ENCODE data around the gene GUCA1A. TPM values are rescaled to one million over a fixed set of nuclear protein-coding genes. Genes with fewer than 3 reads are reported as not detected.
"Not testable (repeated sequence)": the region's sequence is repeated elsewhere in the genome, so short reads cannot be mapped to it uniquely, and the experiment has no call there.

GUCA1A gene
- total and polyA plus RNA-seq, 2 donors = 0.19 to 0.52 TPM

- WGBS = 98% methylated on average over 3 of the region's 3 CpGs
Observed at GRCh38 chr6:42203183-42203582, 30.0 kb downstream of the GUCA1A start.

GRCh38 chr6:42204768-42205282, 31.7 kb downstream of the GUCA1A start:
- H3K27me3 ChIP-seq (ENCODE audit: control insufficient read depth in 2 of 2, insufficient read depth in 1 of 2, low read length in 1 of 2) = no peaks in the 10 kb centered on the region
- H3K36me3 ChIP-seq (ENCODE audit: control insufficient read depth in 2 of 2, insufficient read depth in 2 of 2, low read length in 1 of 2) = peaks cover 18 to 36% of the 10 kb centered on the region in 2 donors
- WGBS = 98% methylated on average over 4 of the region's 4 CpGs
- H3K27ac ChIP-seq (ENCODE audit: low read depth in 1 of 2, low read length in 1 of 2) = no peak overlapping the region
- no peak for DNase-seq (ENCODE audit: low read depth in 6 of 9, low spot score in 9 of 9)
- H3K9me3 ChIP-seq (ENCODE audit: control insufficient read depth in 2 of 2, insufficient read depth in 1 of 2, low read length in 1 of 2) = no peaks in the 10 kb centered on the region
- no peaks in the 10 kb centered on the region for H3K4me1 ChIP-seq (ENCODE audit: control insufficient read depth in 2 of 2, insufficient read depth in 2 of 2, low read length in 2 of 2)
- H3K4me3 ChIP-seq (ENCODE audit: low read length in 2 of 2) = no peak overlapping the region

More at GRCh38 chr6:42203183-42203582, 30.0 kb downstream of the GUCA1A start:
- no peaks in the 10 kb centered on the region for H3K27me3 ChIP-seq (ENCODE audit: control insufficient read depth in 2 of 2, insufficient read depth in 1 of 2, low read length in 1 of 2)
- no peak overlapping the region for H3K27ac ChIP-seq (ENCODE audit: low read depth in 1 of 2, low read length in 1 of 2)
- H3K9me3 ChIP-seq (ENCODE audit: control insufficient read depth in 2 of 2, insufficient read depth in 1 of 2, low read length in 1 of 2) = no peaks in the 10 kb centered on the region
- H3K4me1 ChIP-seq (ENCODE audit: control insufficient read depth in 2 of 2, insufficient read depth in 2 of 2, low read length in 2 of 2) = no peaks in the 10 kb centered on the region
- no peak overlapping the region for H3K4me3 ChIP-seq (ENCODE audit: low read length in 2 of 2)
- DNase-seq (ENCODE audit: low read depth in 6 of 9, low spot score in 9 of 9) = no peak
- H3K36me3 ChIP-seq (ENCODE audit: control insufficient read depth in 2 of 2, insufficient read depth in 2 of 2, low read length in 1 of 2) = peaks cover 3 to 21% of the 10 kb centered on the region in 2 donors

- not testable (repeated sequence) for H3K27me3 ChIP-seq (ENCODE audit: control insufficient read depth in 2 of 2, insufficient read depth in 1 of 2, low read length in 1 of 2); DNase-seq (ENCODE audit: low read depth in 6 of 9, low spot score in 9 of 9); H3K4me1 ChIP-seq (ENCODE audit: control insufficient read depth in 2 of 2, insufficient read depth in 2 of 2, low read length in 2 of 2); H3K4me3 ChIP-seq (ENCODE audit: low read length in 2 of 2); H3K9me3 ChIP-seq (ENCODE audit: control insufficient read depth in 2 of 2, insufficient read depth in 1 of 2, low read length in 1 of 2); H3K27ac ChIP-seq (ENCODE audit: low read depth in 1 of 2, low read length in 1 of 2)
- 95% methylated on average over 2 of the region's 2 CpGs for WGBS
- peaks cover 35 to 57% of the 10 kb centered on the region in 2 donors for H3K36me3 ChIP-seq (ENCODE audit: control insufficient read depth in 2 of 2, insufficient read depth in 2 of 2, low read length in 1 of 2)
Observed at GRCh38 chr6:42207559-42207958, 34.4 kb downstream of the GUCA1A start.

- Histone ChIP-seq H3K27me3 (ENCODE audit: control insufficient read depth in 2 of 2, insufficient read depth in 1 of 2, low read length in 1 of 2) (no peaks in the 10 kb centered on the region), H3K4me1 (ENCODE audit: control insufficient read depth in 2 of 2, insufficient read depth in 2 of 2, low read length in 2 of 2) (peaks cover 0 to 4% of the 10 kb centered on the region in 2 donors), H3K36me3 (ENCODE audit: control insufficient read depth in 2 of 2, insufficient read depth in 2 of 2, low read length in 1 of 2) (peaks cover 42 to 65% of the 10 kb centered on the region in 2 donors), H3K9me3 (ENCODE audit: control insufficient read depth in 2 of 2, insufficient read depth in 1 of 2, low read length in 1 of 2) (no peaks in the 10 kb centered on the region), H3K4me3 (ENCODE audit: low read length in 2 of 2) (no peak overlapping the region), H3K27ac (ENCODE audit: low read depth in 1 of 2, low read length in 1 of 2) (no peak overlapping the region)
- WGBS = no CpG with 5 or more reads among the region's 1 CpG
- no peak for DNase-seq (ENCODE audit: low read depth in 6 of 9, low spot score in 9 of 9)
Observed at GRCh38 chr6:42210551-42210950, 37.4 kb downstream of the GUCA1A start.

GRCh38 chr6:42211726-42212125, 38.6 kb downstream of the GUCA1A start:
- DNase-seq (ENCODE audit: low read depth in 6 of 9, low spot score in 9 of 9) = no peak
- H3K9me3 ChIP-seq (ENCODE audit: control insufficient read depth in 2 of 2, insufficient read depth in 1 of 2, low read length in 1 of 2) = no peaks in the 10 kb centered on the region
- H3K27ac ChIP-seq (ENCODE audit: low read depth in 1 of 2, low read length in 1 of 2) = no peak overlapping the region
- no peak overlapping the region for H3K4me3 ChIP-seq (ENCODE audit: low read length in 2 of 2)
- H3K27me3 ChIP-seq (ENCODE audit: control insufficient read depth in 2 of 2, insufficient read depth in 1 of 2, low read length in 1 of 2) = no peaks in the 10 kb centered on the region
- peaks cover 3 to 9% of the 10 kb centered on the region in 2 donors for H3K4me1 ChIP-seq (ENCODE audit: control insufficient read depth in 2 of 2, insufficient read depth in 2 of 2, low read length in 2 of 2)
- H3K36me3 ChIP-seq (ENCODE audit: control insufficient read depth in 2 of 2, insufficient read depth in 2 of 2, low read length in 1 of 2) = peaks cover 42 to 59% of the 10 kb centered on the region in 2 donors
- WGBS = 96% methylated on average over 6 of the region's 6 CpGs

- H3K4me3 ChIP-seq (ENCODE audit: low read length in 2 of 2) = no peak overlapping the region
- no peak for DNase-seq (ENCODE audit: low read depth in 6 of 9, low spot score in 9 of 9)
- peaks cover 42 to 57% of the 10 kb centered on the region in 2 donors for H3K36me3 ChIP-seq (ENCODE audit: control insufficient read depth in 2 of 2, insufficient read depth in 2 of 2, low read length in 1 of 2)
- H3K9me3 ChIP-seq (ENCODE audit: control insufficient read depth in 2 of 2, insufficient read depth in 1 of 2, low read length in 1 of 2) = no peaks in the 10 kb centered on the region
- 95% methylated on average over 3 of the region's 3 CpGs for WGBS
- H3K27me3 ChIP-seq (ENCODE audit: control insufficient read depth in 2 of 2, insufficient read depth in 1 of 2, low read length in 1 of 2) = no peaks in the 10 kb centered on the region
- no peak overlapping the region for H3K27ac ChIP-seq (ENCODE audit: low read depth in 1 of 2, low read length in 1 of 2)
- H3K4me1 ChIP-seq (ENCODE audit: control insufficient read depth in 2 of 2, insufficient read depth in 2 of 2, low read length in 2 of 2) = peaks cover 3 to 12% of the 10 kb centered on the region in 2 donors
Observed at GRCh38 chr6:42212442-42212841, 39.3 kb downstream of the GUCA1A start.

- not testable (repeated sequence) for H3K27ac ChIP-seq (ENCODE audit: low read depth in 1 of 2, low read length in 1 of 2); H3K9me3 ChIP-seq (ENCODE audit: control insufficient read depth in 2 of 2, insufficient read depth in 1 of 2, low read length in 1 of 2); H3K27me3 ChIP-seq (ENCODE audit: control insufficient read depth in 2 of 2, insufficient read depth in 1 of 2, low read length in 1 of 2); DNase-seq (ENCODE audit: low read depth in 6 of 9, low spot score in 9 of 9)
- Histone ChIP-seq H3K36me3 (ENCODE audit: control insufficient read depth in 2 of 2, insufficient read depth in 2 of 2, low read length in 1 of 2) (peaks cover 12 to 24% of the 10 kb centered on the region in 2 donors), H3K4me1 (ENCODE audit: control insufficient read depth in 2 of 2, insufficient read depth in 2 of 2, low read length in 2 of 2) (peaks cover 3 to 12% of the 10 kb centered on the region in 2 donors), H3K4me3 (ENCODE audit: low read length in 2 of 2) (peak overlapping the region in 1 of 2 donors; percentile 67)
- WGBS = 96% methylated on average over 18 of the region's 18 CpGs
Observed at GRCh38 chr6:42216495-42216894, 43.3 kb downstream of the GUCA1A start.

- peaks cover 3 to 12% of the 10 kb centered on the region in 2 donors for H3K4me1 ChIP-seq (ENCODE audit: control insufficient read depth in 2 of 2, insufficient read depth in 2 of 2, low read length in 2 of 2)
- WGBS = 9% methylated on average over 5 of the region's 5 CpGs
- peak in 3 of 9 donors; percentile 14 to 22 (median 22) for DNase-seq (ENCODE audit: low read depth in 6 of 9, low spot score in 9 of 9)
Observed at GRCh38 chr6:42217157-42217518, 44.0 kb downstream of the GUCA1A start.

GRCh38 chr6:42217519-42218367, 44.6 kb downstream of the GUCA1A start, which contains the start of gene MRPS10:
Gene MRPS10 (minus strand): TSS chr6:42217861. CDS start chr6:42217849, 12 bp downstream.
- Histone ChIP-seq H3K9me3 (ENCODE audit: control insufficient read depth in 2 of 2, insufficient read depth in 1 of 2, low read length in 1 of 2) (no peaks in the 10 kb centered on the region), H3K36me3 (ENCODE audit: control insufficient read depth in 2 of 2, insufficient read depth in 2 of 2, low read length in 1 of 2) (peaks cover 6 to 14% of the 10 kb centered on the region in 2 donors), H3K27me3 (ENCODE audit: control insufficient read depth in 2 of 2, insufficient read depth in 1 of 2, low read length in 1 of 2) (no peaks in the 10 kb centered on the region), H3K4me1 (ENCODE audit: control insufficient read depth in 2 of 2, insufficient read depth in 2 of 2, low read length in 2 of 2) (peaks cover 3 to 12% of the 10 kb centered on the region in 2 donors), H3K4me3 (ENCODE audit: low read length in 2 of 2) (peak within 1 kb of the TSS; percentile 67 to 95), H3K27ac (ENCODE audit: low read depth in 1 of 2, low read length in 1 of 2) (peak within 1 kb of the TSS; percentile 20 to 84)
- peak; percentile 80 to 97 (median 88) for DNase-seq (ENCODE audit: low read depth in 6 of 9, low spot score in 9 of 9)
- WGBS = 12% methylated on average over 29 of the region's 29 CpGs

More at GRCh38 chr6:42217157-42217518, 44.0 kb downstream of the GUCA1A start:
- Histone ChIP-seq H3K4me3 (ENCODE audit: low read length in 2 of 2) (peak overlapping the region; percentile 67 to 95), H3K27me3 (ENCODE audit: control insufficient read depth in 2 of 2, insufficient read depth in 1 of 2, low read length in 1 of 2) (no peaks in the 10 kb centered on the region), H3K36me3 (ENCODE audit: control insufficient read depth in 2 of 2, insufficient read depth in 2 of 2, low read length in 1 of 2) (peaks cover 9 to 17% of the 10 kb centered on the region in 2 donors), H3K9me3 (ENCODE audit: control insufficient read depth in 2 of 2, insufficient read depth in 1 of 2, low read length in 1 of 2) (no peaks in the 10 kb centered on the region), H3K27ac (ENCODE audit: low read depth in 1 of 2, low read length in 1 of 2) (peak overlapping the region in 1 of 2 donors; percentile 20)
